ENCODE data around the gene ZNRF3.

- TF ChIP-seq POLR2A (IDR thresholded peaks at IDR 0.05) (no peak), CTCF (IDR thresholded peaks at IDR 0.05) (no peak)
Observed at GRCh38 chr22:29073618-29074275, 190.4 kb downstream of the ZNRF3 start.
